ENCODE results near the gene CLEC6A.
"Not testable (repeated sequence)": the region's sequence is repeated elsewhere in the genome, so short reads cannot be mapped to it uniquely, and the experiment has no call there.

CLEC6A gene

DNA sequence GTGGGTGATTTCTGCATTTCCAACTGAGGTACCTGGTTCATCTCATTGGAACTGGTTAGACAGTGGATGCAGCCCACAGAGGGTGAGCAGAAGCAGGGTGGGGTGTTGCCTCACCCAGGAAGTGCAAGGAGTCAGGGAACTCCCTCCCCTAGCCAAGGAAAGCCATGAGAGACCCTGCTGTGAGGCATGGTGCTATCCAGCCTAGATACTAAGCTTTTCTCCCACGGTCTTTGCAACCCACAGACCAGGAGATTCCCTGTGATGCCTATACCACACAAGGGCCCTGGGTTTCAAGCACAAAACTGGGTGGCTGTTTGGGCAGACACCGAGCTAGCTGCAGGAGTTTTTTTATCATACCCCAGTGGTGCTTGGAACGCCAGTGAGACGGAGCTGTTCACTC is 39.9 kb downstream of the CLEC6A start:
- not testable (repeated sequence) for DNase-seq (ENCODE audit: low read depth in 2 of 2)

DNA sequence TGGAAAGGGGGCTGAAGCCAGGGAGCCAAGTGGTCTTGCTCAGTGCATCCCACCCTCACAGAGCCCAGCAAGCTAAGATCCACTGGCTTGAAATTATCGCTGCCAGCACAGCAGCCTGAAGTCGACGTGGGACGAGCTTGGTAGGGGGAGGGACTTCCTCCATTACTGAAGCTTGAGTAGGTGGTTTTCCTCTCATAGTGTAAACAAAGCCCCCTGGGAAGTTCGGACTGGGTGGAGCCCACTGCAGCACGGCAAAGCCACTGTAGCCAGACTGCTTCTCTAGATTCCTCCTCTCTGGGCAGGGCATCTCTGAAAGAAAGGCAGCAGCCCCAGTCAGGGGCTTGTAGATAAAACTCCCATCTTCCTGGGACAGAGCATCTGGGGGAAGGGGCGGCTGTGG is 40.3 kb downstream of the CLEC6A start:
- not testable (repeated sequence) for DNase-seq (ENCODE audit: low read depth in 2 of 2)

DNA sequence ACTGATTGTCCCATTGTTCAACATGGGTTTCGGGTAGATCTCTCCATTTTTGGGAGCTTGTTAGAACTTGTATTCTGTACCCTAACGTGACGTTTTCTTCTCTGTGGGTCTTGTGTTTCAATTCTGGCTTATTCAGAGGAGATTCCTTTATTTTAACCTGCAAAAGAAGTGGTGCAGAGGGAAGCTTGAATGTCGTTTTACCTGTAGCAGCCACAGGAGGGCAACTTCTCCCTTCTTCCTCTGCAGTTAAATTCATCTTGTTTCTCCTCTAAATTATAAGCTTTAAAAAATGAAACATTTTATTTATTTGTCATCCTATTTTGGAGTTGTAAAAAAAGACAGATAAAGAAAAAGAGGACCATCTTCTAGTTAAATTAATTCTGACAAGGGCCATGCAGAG is 43.9 kb downstream of the CLEC6A start:
- no peak for DNase-seq (ENCODE audit: low read depth in 2 of 2)

DNA sequence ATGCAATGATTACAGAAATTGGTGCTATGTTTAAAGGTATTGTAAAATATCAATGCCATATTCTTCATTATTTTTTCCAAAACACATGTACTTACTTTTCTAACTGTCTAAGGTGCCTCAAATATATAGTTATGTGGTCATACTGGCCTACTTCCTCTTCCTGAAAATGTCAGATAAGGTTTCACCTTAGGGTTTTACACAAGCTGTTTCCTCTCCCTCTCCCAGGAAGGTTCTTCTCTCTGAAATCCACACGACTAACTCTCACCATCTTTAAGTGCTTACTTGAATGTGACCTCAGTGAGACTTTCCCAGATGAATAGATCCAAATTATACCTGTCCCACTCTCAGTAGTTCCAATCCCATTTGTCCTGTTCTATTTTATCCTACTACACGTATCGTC is 46.0 kb downstream of the CLEC6A start:
- no peak for DNase-seq (ENCODE audit: low read depth in 2 of 2)

DNA sequence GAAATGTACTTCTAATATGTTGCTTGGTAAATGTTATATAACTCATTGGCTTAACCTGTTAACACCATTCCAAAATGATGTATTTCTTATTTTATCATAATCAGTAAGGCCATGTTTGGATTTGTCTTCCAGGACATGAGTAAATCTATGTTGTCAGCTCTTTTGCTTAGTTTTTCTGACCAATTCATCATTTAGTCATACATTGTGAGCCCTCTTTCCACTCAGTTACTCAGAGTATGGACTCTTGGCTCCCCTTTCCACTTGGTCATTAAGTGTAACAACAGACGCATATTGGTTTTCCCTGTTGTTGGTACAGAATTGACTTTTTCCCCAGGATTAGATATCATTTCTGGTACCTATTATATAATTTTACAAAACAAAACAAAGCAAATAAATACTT is 48.6 kb downstream of the CLEC6A start:
- DNase-seq (ENCODE audit: low read depth in 2 of 2) = no peak

DNA sequence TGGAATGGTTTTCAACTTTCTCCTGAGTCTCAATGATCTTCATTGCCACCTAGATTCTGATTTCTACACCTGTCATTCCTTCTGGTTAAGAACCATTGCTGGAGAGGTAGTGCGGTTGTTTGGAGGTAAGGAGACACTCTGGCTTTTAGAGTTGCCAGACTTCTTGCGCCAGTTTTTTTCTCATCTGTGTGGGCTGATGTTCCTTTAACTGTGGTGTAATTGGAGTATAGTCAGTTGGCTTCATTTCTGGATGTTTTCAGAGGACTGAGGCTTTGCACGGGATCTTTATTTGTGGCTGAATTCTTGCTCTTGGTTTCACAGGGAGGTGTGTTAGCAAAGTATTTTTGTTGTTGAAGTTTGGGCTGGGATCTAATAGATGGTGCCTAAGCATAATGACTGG is 51.8 kb downstream of the CLEC6A start:
- DNase-seq (ENCODE audit: low read depth in 2 of 2) = no peak

DNA sequence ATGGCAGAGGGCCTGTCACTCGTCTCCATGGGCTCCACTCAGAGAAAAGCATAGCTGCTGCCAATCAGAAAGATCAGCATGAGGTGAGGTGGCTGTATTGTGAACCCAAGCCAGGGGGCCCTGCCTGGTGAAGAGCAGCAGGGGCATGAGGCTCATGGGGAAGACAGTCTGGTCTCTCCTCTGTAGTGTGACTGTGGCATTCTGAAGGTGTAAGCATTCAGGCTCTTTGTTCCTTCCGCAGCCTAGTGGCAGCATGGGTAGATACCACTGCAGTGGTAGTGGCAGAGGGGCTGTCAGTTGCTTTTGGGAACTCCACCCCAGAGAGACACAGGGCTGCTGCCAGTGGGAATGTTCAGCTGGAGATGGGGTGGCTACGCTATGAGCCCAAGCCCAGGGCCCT is 52.5 kb downstream of the CLEC6A start:
- no peak for DNase-seq (ENCODE audit: low read depth in 2 of 2)

DNA sequence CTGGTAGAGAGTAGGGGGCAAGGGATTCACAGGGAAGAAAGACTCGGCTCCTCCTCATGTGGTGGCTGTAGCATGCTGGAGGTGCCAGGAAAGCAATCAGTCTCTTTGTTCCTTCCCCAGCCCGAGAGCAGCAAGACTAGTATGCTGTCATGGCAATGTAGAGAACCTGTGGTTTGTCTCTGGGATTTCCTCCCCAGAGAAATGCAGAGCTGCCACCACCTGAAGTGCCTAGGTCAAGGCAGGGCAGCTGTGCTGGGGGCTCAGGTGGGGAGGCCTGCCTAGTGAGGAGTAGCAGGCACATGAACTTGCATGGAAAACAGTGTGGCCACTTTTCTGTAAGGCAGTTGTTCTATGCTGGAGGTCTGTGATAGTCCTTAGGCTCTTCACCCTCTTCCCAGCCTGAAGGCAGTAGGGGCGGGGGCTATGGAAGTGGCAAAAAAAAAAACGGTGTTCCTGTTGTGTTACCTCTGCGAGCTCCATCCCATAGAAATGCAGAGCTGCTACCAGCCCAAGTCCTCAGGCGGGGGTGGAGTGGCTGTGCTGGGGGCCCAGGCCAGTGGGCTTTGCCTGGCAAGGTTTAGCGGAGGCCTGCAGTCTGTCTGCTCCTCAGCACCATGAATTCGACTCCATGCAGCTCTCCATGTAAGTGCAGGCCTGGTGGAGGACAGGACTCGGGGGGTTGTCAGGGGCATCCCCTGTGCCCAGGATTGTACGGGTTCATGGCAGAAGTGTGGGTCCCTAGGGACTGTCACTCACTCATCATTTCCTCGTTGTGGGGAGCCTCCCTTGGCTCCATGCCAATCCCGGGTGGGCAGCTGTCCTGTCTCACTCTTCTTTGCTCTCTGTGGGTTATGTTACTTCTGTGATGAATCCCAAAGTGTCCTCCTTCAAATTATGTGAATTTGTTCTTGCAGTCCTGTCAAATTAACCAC is 53.4 kb downstream of the CLEC6A start:
- DNase-seq (ENCODE audit: low read depth in 2 of 2) = no peak

DNA sequence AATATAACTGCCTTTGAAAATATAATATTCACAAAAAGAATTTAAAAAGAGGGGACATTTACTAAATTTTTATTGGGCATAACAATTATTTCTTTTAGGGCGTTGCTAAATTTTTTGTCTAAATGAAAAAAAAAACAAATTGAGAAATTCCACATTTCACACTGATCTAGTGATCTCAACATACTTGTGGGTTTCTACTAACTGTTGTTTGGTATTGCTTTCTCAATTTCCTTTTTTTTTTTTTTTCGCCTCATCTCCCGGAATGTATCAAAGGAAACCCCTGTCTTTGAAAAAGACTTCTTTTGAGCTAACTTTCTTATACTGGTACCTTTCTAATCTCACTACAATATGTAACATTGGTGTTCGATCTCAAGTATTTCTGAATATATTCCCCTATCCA is 57.5 kb downstream of the CLEC6A start, which contains the start of gene CLEC4D:
Gene CLEC4D (plus strand): TSS at position 248 of the 400 bp plus-strand sequence. CDS start 230 bp downstream, outside the sequence.
- DNase-seq (ENCODE audit: low read depth in 2 of 2) = no peak

DNA sequence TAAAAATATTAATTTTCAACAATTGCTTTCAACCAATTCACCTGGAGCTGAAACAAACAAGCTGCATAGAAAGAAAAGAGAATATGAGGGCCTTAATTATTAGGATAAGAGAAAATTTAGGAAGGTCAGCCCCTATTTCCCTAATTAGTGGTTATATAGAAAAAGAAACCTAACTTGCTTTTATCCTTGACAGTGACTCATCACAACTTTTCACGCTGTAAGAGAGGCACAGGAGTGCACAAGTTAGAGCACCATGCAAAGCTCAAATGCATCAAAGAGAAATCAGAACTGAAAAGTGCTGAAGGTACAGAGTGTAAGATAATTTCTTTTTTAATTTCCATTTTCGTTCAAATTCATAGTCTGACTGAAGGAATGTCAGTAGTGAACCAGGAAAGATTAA is 62.2 kb downstream of the CLEC6A start:
- no peak for DNase-seq (ENCODE audit: low read depth in 2 of 2)

DNA sequence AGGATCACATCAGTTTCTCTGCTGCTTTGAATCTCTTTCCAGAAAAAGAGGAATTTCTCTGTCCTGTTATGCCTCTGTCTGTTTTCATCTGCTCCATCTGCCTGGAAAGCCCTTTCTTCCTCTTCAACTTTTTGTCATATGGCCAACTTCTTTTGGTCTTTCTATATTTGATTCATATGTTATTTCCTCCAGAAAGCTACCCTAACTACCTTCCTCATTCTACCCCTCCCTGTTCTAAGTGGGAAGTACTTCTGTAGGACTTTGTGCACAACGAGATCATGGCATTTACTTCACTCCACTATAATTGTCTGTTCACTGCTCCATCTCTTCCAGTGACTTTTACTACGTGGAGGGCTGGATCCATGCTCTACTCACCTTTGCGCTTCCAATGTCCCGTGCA is 63.4 kb downstream of the CLEC6A start:
- no peak for DNase-seq (ENCODE audit: low read depth in 2 of 2)

DNA sequence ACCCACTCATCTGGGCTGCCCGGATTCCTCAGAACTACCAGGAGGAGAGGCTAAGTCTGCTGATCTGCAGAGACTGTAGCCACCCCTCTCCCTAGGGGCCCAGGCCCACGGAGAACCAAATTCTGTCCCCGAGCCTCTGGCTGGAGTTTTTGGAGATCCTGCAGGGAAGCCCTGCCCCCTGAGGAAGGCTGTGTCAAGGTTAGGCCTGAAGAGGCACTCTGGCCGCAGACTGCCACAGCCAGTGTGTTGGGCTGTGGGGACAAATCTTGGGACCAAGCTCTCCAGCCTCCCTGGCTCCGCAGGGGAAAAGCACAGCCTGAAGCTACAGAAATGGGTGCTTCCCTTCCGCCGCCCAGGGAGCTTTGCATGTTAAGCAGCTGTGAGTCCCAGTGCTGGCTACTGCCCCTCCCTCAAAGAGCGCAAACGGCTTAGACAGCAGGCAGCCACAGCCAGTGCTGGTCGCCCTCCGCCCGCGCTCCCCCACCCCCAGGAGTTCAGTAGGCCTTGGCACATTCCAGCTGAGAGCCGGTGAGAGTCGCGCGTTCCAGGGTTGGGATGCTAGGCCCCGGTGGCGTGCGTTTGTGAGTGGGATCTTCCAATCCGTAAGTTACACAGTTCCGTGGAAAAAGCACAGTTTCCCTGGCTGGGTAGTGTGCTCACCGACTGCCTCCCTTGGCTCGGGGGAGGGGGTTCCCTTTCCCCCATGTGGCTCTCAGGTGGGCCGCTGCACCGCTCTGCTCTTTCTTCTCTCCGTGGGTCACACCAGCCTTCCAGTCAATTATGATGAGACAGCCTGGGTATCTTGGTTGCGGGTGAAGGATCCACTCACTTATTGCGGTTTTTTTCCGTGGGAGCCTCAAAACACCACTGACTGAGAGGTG is 71.7 kb downstream of the CLEC6A start:
- no peak for DNase-seq (ENCODE audit: low read depth in 2 of 2)
